CD4-positive, alpha-beta memory T cell (primary cell): Measurements from ENCODE around the gene AFG1L. TPM values are rescaled to one million over a fixed set of nuclear protein-coding genes. Genes with fewer than 3 reads are reported as not detected.
"Not testable (repeated sequence)": the region's sequence is repeated elsewhere in the genome, so short reads cannot be mapped to it uniquely, and the experiment has no call there.

Experiments
- CTCF ChIA-PET: fragments of 350-600 bp; sonication (Branson Sonifier 250); formaldehyde crosslinking; loops from one replicate; lab custom pipeline; 2021; ENCODE audit warnings: inconsistent platforms; ENCODE audit not compliant: partially characterized antibody; lab: Charles Lee
- POLR2A ChIA-PET: fragments of 350-600 bp; sonication (Branson Sonifier 250); formaldehyde crosslinking; loops from one replicate; lab custom pipeline; 2021; ENCODE audit not compliant: partially characterized antibody; lab: Charles Lee
- DNase-seq, 5 donors: peaks; one replicate each; pipeline versions ENCODE4 v3.0.0 to v3.0.0-alpha.2; 2020 to 2022; ENCODE audit warnings: mixed read lengths in 1 of 5
- H3K27ac ChIP-seq: one replicate; pipeline ENCODE4 v1.7.0; 2013; ENCODE audit warnings: low read depth, low read length
- H3K27me3 ChIP-seq: 2 replicates; pipeline ENCODE4 v1.7.0; 2013; ENCODE audit warnings: mild to moderate bottlenecking, low read length, moderate library complexity; ENCODE audit not compliant: insufficient read depth
- H3K36me3 ChIP-seq: 2 replicates; pipeline ENCODE4 v1.7.0; 2013; ENCODE audit warnings: mild to moderate bottlenecking, low read length, moderate library complexity; ENCODE audit not compliant: insufficient read depth
- H3K4me1 ChIP-seq: 2 replicates; pipeline ENCODE4 v1.7.0; 2013; ENCODE audit warnings: mild to moderate bottlenecking, low read length, moderate library complexity; ENCODE audit not compliant: insufficient read depth
- H3K4me3 ChIP-seq, 2 donors: one replicate each; pipeline ENCODE4 v1.7.0; 2013; ENCODE audit warnings: low read length in 2 of 2, mild to moderate bottlenecking in 1 of 2
- H3K9me3 ChIP-seq, 2 donors: one replicate each; pipeline ENCODE4 v1.7.0; 2013; ENCODE audit warnings: low read length in 2 of 2, control low read depth in 1 of 2; ENCODE audit not compliant: control insufficient read depth in 1 of 2
- H3K27ac Mint-ChIP-seq, 7 donors: one replicate each; pipeline ENCODE4 v1.8.0; 2020 to 2021; ENCODE audit warnings: mixed read lengths in 7 of 7, mild to moderate bottlenecking in 6 of 7, inconsistent platforms in 3 of 7, moderate library complexity in 3 of 7
- H3K27me3 Mint-ChIP-seq, 2 donors: one replicate each; pipeline ENCODE4 v1.8.0; 2020 to 2021; ENCODE audit warnings: mixed read lengths in 2 of 2
- H3K36me3 Mint-ChIP-seq, 2 donors: one replicate each; pipeline ENCODE4 v1.8.0; 2020 to 2021; ENCODE audit warnings: mixed read lengths in 2 of 2, inconsistent platforms in 1 of 2, mild to moderate bottlenecking in 1 of 2
- H3K4me1 Mint-ChIP-seq, 4 donors: one replicate each; pipeline ENCODE4 v1.8.0; 2020 to 2021; ENCODE audit warnings: mixed read lengths in 4 of 4, mild to moderate bottlenecking in 1 of 4
- H3K4me3 Mint-ChIP-seq, 8 donors: one replicate each; pipeline ENCODE4 v1.8.0; 2020 to 2021; ENCODE audit warnings: mixed read lengths in 8 of 8, mild to moderate bottlenecking in 7 of 8, moderate library complexity in 6 of 8, inconsistent platforms in 3 of 8
- H3K9me3 Mint-ChIP-seq, 8 donors: one replicate each; pipeline ENCODE4 v1.8.0; 2020 to 2021; ENCODE audit warnings: mixed read lengths in 8 of 8, mild to moderate bottlenecking in 5 of 8, inconsistent platforms in 3 of 8, moderate library complexity in 1 of 8
- intact Hi-C: fragments of 100-400 bp; cut with micrococcal nuclease; formaldehyde crosslinking; loops from one replicate; pipeline ENCODE4 v1.15.1; 2023
- polyA plus RNA-seq, 2 donors: library from polyadenylated mRNA; unstranded; fragments of 300-500 nt; fragmentation: Illumina TruSeq; gene quantifications; one replicate each; pipeline ENCODE4 v1.2.3, GENCODE V29; 2021
- total RNA-seq, 2 experiments: library from RNA; stranded (reverse); gene quantifications; one replicate each; pipeline ENCODE4 v1.2.3, GENCODE V29; 2021

The AFG1L gene
- total and polyA plus RNA-seq, 4 experiments from 2014 or later, result 1.5 to 6.6 (median 4.5) TPM

- POLR2A ChIA-PET, result no interaction called here
Measured at GRCh38 chr6:108366236-108366635, 71.4 kb downstream of the AFG1L start.

GRCh38 chr6:108368431-108369030 lies 73.7 kb downstream of the AFG1L start:
- Mint-ChIP-seq H3K9me3 (no peaks in the 10 kb centered on the region), H3K27ac (no peak overlapping the region), H3K36me3 (peaks cover 2 to 20% of the 10 kb centered on the region in 2 donors), H3K4me3 (no peak overlapping the region), H3K27me3 (no peaks in the 10 kb centered on the region), H3K4me1 (peaks cover 0 to 3% (median 1%) of the 10 kb centered on the region in 4 donors)
- ChIA-PET POLR2A (no interaction called here), CTCF (interaction anchor here (0.8 kb wide), 1 partner anchor 58 kb away, joined by 3 read pairs; no protein-coding TSS in a partner anchor)
- Histone ChIP-seq H3K4me1 (no peaks in the 10 kb centered on the region), H3K27me3 (no peaks in the 10 kb centered on the region), H3K36me3 (no peaks in the 10 kb centered on the region), H3K27ac (no peak overlapping the region), H3K9me3 (no peaks in the 10 kb centered on the region), H3K4me3 (no peak overlapping the region)
- intact Hi-C loops, result no loop called here
- DNase-seq, result no peak

More at GRCh38 chr6:108366236-108366635, 71.4 kb downstream of the AFG1L start:
- no peak overlapping the region for H3K27ac Mint-ChIP-seq
- no peak overlapping the region for H3K27ac ChIP-seq
- H3K36me3 Mint-ChIP-seq, result peaks cover 0 to 12% of the 10 kb centered on the region in 2 donors
- no peaks in the 10 kb centered on the region for H3K27me3 Mint-ChIP-seq
- no peaks in the 10 kb centered on the region for H3K4me1 ChIP-seq
- no peaks in the 10 kb centered on the region for H3K36me3 ChIP-seq
- H3K9me3 ChIP-seq, result no peaks in the 10 kb centered on the region
- CTCF ChIA-PET, result interaction anchor here (0.7 kb wide), 1 partner anchor 17 kb away, joined by 3 read pairs; no protein-coding TSS in a partner anchor
- H3K27me3 ChIP-seq, result no peaks in the 10 kb centered on the region
- intact Hi-C loops, result no loop called here
- DNase-seq, result no peak
- no peaks in the 10 kb centered on the region for H3K9me3 Mint-ChIP-seq
- no peak overlapping the region for H3K4me3 ChIP-seq
- peaks cover 0 to 3% (median 1%) of the 10 kb centered on the region in 4 donors for H3K4me1 Mint-ChIP-seq
- H3K4me3 Mint-ChIP-seq, result no peak overlapping the region

- Mint-ChIP-seq H3K4me1 (no peaks in the 10 kb centered on the region), H3K36me3 (peaks cover 24 to 47% of the 10 kb centered on the region in 2 donors), H3K27ac (no peak overlapping the region), H3K9me3 (peaks cover 0 to 5% (median 0%) of the 10 kb centered on the region in 8 donors), H3K27me3 (no peaks in the 10 kb centered on the region), H3K4me3 (no peak overlapping the region)
- no peaks in the 10 kb centered on the region for H3K4me1 ChIP-seq
- no peaks in the 10 kb centered on the region for H3K36me3 ChIP-seq
- H3K27me3 ChIP-seq, result no peaks in the 10 kb centered on the region
- CTCF ChIA-PET, result interaction anchor here (0.6 kb wide), 1 partner anchor 27 kb away, joined by 3 read pairs; no protein-coding TSS in a partner anchor
- no peak overlapping the region for H3K4me3 ChIP-seq
- H3K9me3 ChIP-seq, result no peaks in the 10 kb centered on the region
- H3K27ac ChIP-seq, result no peak overlapping the region
- intact Hi-C loops, result no loop called here
- POLR2A ChIA-PET, result no interaction called here
- no peak for DNase-seq
Measured at GRCh38 chr6:108380876-108381275, 86.0 kb downstream of the AFG1L start.

- intact Hi-C loops, result no loop called here
- peaks cover 7 to 28% of the 10 kb centered on the region in 2 donors for H3K36me3 Mint-ChIP-seq
Measured at GRCh38 chr6:108383981-108384380, 89.1 kb downstream of the AFG1L start.

GRCh38 chr6:108389190-108389589 lies 94.3 kb downstream of the AFG1L start:
- H3K27me3 Mint-ChIP-seq, H3K36me3 ChIP-seq, H3K4me1 ChIP-seq, H3K27ac ChIP-seq, intact Hi-C loops, POLR2A ChIA-PET, H3K4me1 Mint-ChIP-seq, H3K4me3 Mint-ChIP-seq, H3K27ac Mint-ChIP-seq, CTCF ChIA-PET, H3K9me3 ChIP-seq, H3K4me3 ChIP-seq, H3K9me3 Mint-ChIP-seq, H3K27me3 ChIP-seq, DNase-seq: not testable (repeated sequence)
- H3K36me3 Mint-ChIP-seq, result peaks cover 0 to 23% of the 10 kb centered on the region in 2 donors

More at GRCh38 chr6:108383981-108384380, 89.1 kb downstream of the AFG1L start:
- no peaks in the 10 kb centered on the region for H3K4me1 Mint-ChIP-seq
- H3K27me3 ChIP-seq, result no peaks in the 10 kb centered on the region
- ChIA-PET POLR2A (no interaction called here), CTCF (no interaction called here)
- H3K36me3 ChIP-seq, result no peaks in the 10 kb centered on the region
- no peaks in the 10 kb centered on the region for H3K9me3 ChIP-seq
- no peak overlapping the region for H3K27ac ChIP-seq
- H3K4me3 Mint-ChIP-seq, result no peak overlapping the region
- no peaks in the 10 kb centered on the region for H3K4me1 ChIP-seq
- H3K27me3 Mint-ChIP-seq, result no peaks in the 10 kb centered on the region
- H3K4me3 ChIP-seq, result no peak overlapping the region
- H3K9me3 Mint-ChIP-seq, result no peaks in the 10 kb centered on the region
- DNase-seq, result no peak
- H3K27ac Mint-ChIP-seq, result no peak overlapping the region

GRCh38 chr6:108395297-108395696 lies 100.4 kb downstream of the AFG1L start:
- H3K4me1 Mint-ChIP-seq, result no peaks in the 10 kb centered on the region
- POLR2A ChIA-PET, result no interaction called here
- CTCF ChIA-PET, result no interaction called here
- H3K36me3 ChIP-seq, result no peaks in the 10 kb centered on the region
- H3K9me3 Mint-ChIP-seq, result peaks cover 0 to 2% (median 0%) of the 10 kb centered on the region in 8 donors
- no peak overlapping the region for H3K27ac Mint-ChIP-seq
- H3K4me1 ChIP-seq, result no peaks in the 10 kb centered on the region
- no peak overlapping the region for H3K4me3 ChIP-seq
- H3K36me3 Mint-ChIP-seq, result peaks cover 0 to 8% of the 10 kb centered on the region in 2 donors
- no peak overlapping the region for H3K27ac ChIP-seq
- no peaks in the 10 kb centered on the region for H3K9me3 ChIP-seq
- H3K27me3 ChIP-seq, result no peaks in the 10 kb centered on the region
- no peak for DNase-seq
- no peak overlapping the region for H3K4me3 Mint-ChIP-seq
- intact Hi-C loops, result no loop called here
- no peaks in the 10 kb centered on the region for H3K27me3 Mint-ChIP-seq

- CTCF ChIA-PET, result no interaction called here
- intact Hi-C loops, result no loop called here
- no peaks in the 10 kb centered on the region for H3K27me3 Mint-ChIP-seq
- H3K4me3 ChIP-seq, result no peak overlapping the region
- no peak overlapping the region for H3K27ac Mint-ChIP-seq
- H3K4me1 Mint-ChIP-seq, result no peaks in the 10 kb centered on the region
- H3K9me3 ChIP-seq, result no peaks in the 10 kb centered on the region
- H3K4me1 ChIP-seq, result no peaks in the 10 kb centered on the region
- POLR2A ChIA-PET, result no interaction called here
- DNase-seq, result no peak
- H3K27ac ChIP-seq, result no peak overlapping the region
- H3K36me3 Mint-ChIP-seq, result peaks cover 24 to 38% of the 10 kb centered on the region in 2 donors
- H3K27me3 ChIP-seq, result no peaks in the 10 kb centered on the region
- H3K36me3 ChIP-seq, result no peaks in the 10 kb centered on the region
- H3K4me3 Mint-ChIP-seq, result no peak overlapping the region
- peaks cover 0 to 5% (median 0%) of the 10 kb centered on the region in 8 donors for H3K9me3 Mint-ChIP-seq
Measured at GRCh38 chr6:108403236-108403635, 108.4 kb downstream of the AFG1L start.
